K562 (cell line): ENCODE data around the gene COL20A1. TPM values are rescaled to one million over a fixed set of nuclear protein-coding genes. Genes with fewer than 3 reads are reported as not detected.

Source experiments
- ATAC-seq: fragments of 200-7000 bp; cut with Tn5 transposase; 3 replicates; pipeline ENCODE4 v1.9.1; 2020; ENCODE audit warnings: moderate library complexity
- BruUV-seq: library from RNA; stranded (reverse); fragments of 400-500 nt; replicated peaks from 2 replicates; lab custom pipeline; 2021; lab: Mats Ljungman, UMichigan
- CTCF ChIA-PET: fragments of 300-600 bp; formaldehyde crosslinking; extraction: SDS; loops from one replicate; lab custom pipeline; 2021; ENCODE audit warnings: low intra/inter-chr PET ratio; lab: Yijun Ruan, JAX
- POLR2A ChIA-PET: fragments of 300-600, 350-650 bp; sonication (Branson Sonifier 250); formaldehyde crosslinking; extraction: SDS; loops from one replicate; lab custom pipeline; 2021; ENCODE audit warnings: antibody characterized with exemption, inconsistent platforms; lab: Yijun Ruan, JAX
- DNase-seq, 4 experiments: peaks; one replicate each; pipeline versions ENCODE4 v3.0.0 to v3.0.0-alpha.2; 2011 to 2018; ENCODE audit warnings: low spot score in 3 of 4, mixed read lengths in 3 of 4; ENCODE audit errors: extremely low read depth in 1 of 4
- FAIRE-seq: peaks from 2 replicates; lab custom pipeline; 2011; peaks lifted over from hg19 to GRCh38; lab: Jason Lieb, UNC
- H2AFZ ChIP-seq: 2 replicates; pipeline ENCODE4 v1.6.0; 2011; ENCODE audit warnings: low read depth, low read length, control low read depth, inconsistent platforms
- H3K27ac ChIP-seq: fragments of 200-600 bp; 3 replicates; pipeline ENCODE4 v1.8.0; 2011; ENCODE audit warnings: low read depth, mild to moderate bottlenecking, control low read depth, inconsistent platforms, low read length, moderate library complexity, mixed read lengths; ENCODE audit errors: extremely low read depth
- H3K27me3 ChIP-seq, 2 experiments: fragments of 300-600 bp in 1 of 2; 2 replicates in 1 of 2; 3 replicates in 1 of 2; pipeline versions ENCODE4 v1.6.0 to v1.8.0; 2011; ENCODE audit warnings: inconsistent platforms in 2 of 2, low read length in 2 of 2, mild to moderate bottlenecking in 1 of 2, mixed read lengths in 1 of 2, moderate library complexity in 1 of 2; ENCODE audit not compliant: control insufficient read depth in 2 of 2, insufficient read depth in 2 of 2
- H3K36me3 ChIP-seq: fragments of 300-600 bp; 3 replicates; pipeline ENCODE4 v1.8.0; 2011; ENCODE audit warnings: mild to moderate bottlenecking, low read length, inconsistent platforms; ENCODE audit not compliant: control insufficient read depth, insufficient read depth
- H3K4me1 ChIP-seq, 2 experiments: fragments of 200-600 bp in 1 of 2; replicated peaks in 1 of 2; 2 replicates in 1 of 2; 3 replicates in 1 of 2; pipeline versions ENCODE4 v1.5.1 to v1.8.0; 2011; ENCODE audit warnings: inconsistent platforms in 2 of 2, low read length in 2 of 2, mild to moderate bottlenecking in 1 of 2, mixed read lengths in 1 of 2, moderate library complexity in 1 of 2; ENCODE audit not compliant: control insufficient read depth in 2 of 2, insufficient read depth in 2 of 2
- H3K4me2 ChIP-seq: 2 replicates; pipeline ENCODE4 v1.6.1; 2011; ENCODE audit warnings: low read length, control low read depth, inconsistent platforms, mixed read lengths; ENCODE audit not compliant: insufficient read depth
- H3K4me3 ChIP-seq: fragments of 200-600 bp; sonication (generic), shearing (Covaris generic); 2 replicates; pipeline ENCODE4 v1.5.1; 2016; ENCODE audit warnings: control low read depth, inconsistent platforms
- H3K79me2 ChIP-seq: fragments of 200-600 bp; 3 replicates; pipeline ENCODE4 v1.8.0; 2011; ENCODE audit warnings: low read length, inconsistent platforms; ENCODE audit not compliant: control insufficient read depth, insufficient read depth
- H3K9ac ChIP-seq, 2 experiments: 2 replicates each; pipeline versions ENCODE4 v1.6.0 to v1.6.1; 2011; ENCODE audit warnings: low read depth in 2 of 2, low read length in 2 of 2, control low read depth in 1 of 2, inconsistent platforms in 1 of 2, mild to moderate bottlenecking in 1 of 2, mixed read lengths in 1 of 2; ENCODE audit not compliant: insufficient read depth in 1 of 2
- H3K9me1 ChIP-seq: one replicate; pipeline ENCODE4 v1.6.0; 2011; ENCODE audit warnings: inconsistent platforms, mild to moderate bottlenecking, low read length, moderate library complexity; ENCODE audit not compliant: control insufficient read depth, insufficient read depth
- H3K9me3 ChIP-seq: replicated peaks from 2 replicates; pipeline ENCODE4 v1.5.1; 2011; ENCODE audit warnings: low read depth, low read length, inconsistent platforms; ENCODE audit not compliant: control insufficient read depth, insufficient read depth
- H4K20me1 ChIP-seq: replicated peaks from 2 replicates; pipeline ENCODE4 v1.6.1; 2011; ENCODE audit warnings: low read length, inconsistent platforms, mixed read lengths; ENCODE audit not compliant: control insufficient read depth, insufficient read depth
- CAMTA2 ChIP-seq: fragments of 250-450 bp; sonication (Bioruptor Pico); conservative IDR thresholded peaks from 2 replicates; pipeline ENCODE4 v1.5.1; 2022
- CBFA2T3 ChIP-seq: fragments of 450-650 bp; IDR thresholded peaks from 2 replicates; pipeline ENCODE4 v1.6.1; 2017
- CSDE1 ChIP-seq, 2 experiments: fragments of 450-650 bp; IDR thresholded peaks; 2 replicates each; pipeline ENCODE4 v1.6.1; 2016; ENCODE audit warnings: mild to moderate bottlenecking in 1 of 2
- FOXJ3 ChIP-seq: sonication (generic); formaldehyde crosslinking; IDR thresholded peaks from 2 replicates; pipeline ENCODE4 v1.4.0; 2020; ENCODE audit warnings: mild to moderate bottlenecking, missing genetic modification reagents
- HDAC2 ChIP-seq: fragments of 450-650 bp; IDR thresholded peaks from 2 replicates; pipeline ENCODE4 v1.6.1; 2016; ENCODE audit warnings: mild to moderate bottlenecking
- HDAC8 ChIP-seq: fragments of 450-650 bp; IDR thresholded peaks from 2 replicates; pipeline ENCODE4 v1.6.1; 2016; ENCODE audit warnings: mild to moderate bottlenecking, missing genetic modification characterization, moderate library complexity, missing compliant biosample characterization
- HMGN3 ChIP-seq: IDR thresholded peaks from 2 replicates; pipeline ENCODE4 v1.6.1; 2011; ENCODE audit warnings: borderline replicate concordance, low read depth, mild to moderate bottlenecking, mixed read lengths, low read length; ENCODE audit not compliant: insufficient read length; ENCODE audit errors: extremely low read depth
- KDM1A ChIP-seq, 2 experiments: fragments of 450-650 bp; IDR thresholded peaks; 2 replicates each; pipeline ENCODE4 v1.6.1; 2016; ENCODE audit warnings: mild to moderate bottlenecking in 2 of 2
- PCBP2 ChIP-seq: fragments of 200-400 bp; formaldehyde crosslinking; IDR thresholded peaks from 2 replicates; pipeline ENCODE4 v1.6.1; 2018; ENCODE audit warnings: low read length, low read depth, mild to moderate bottlenecking, moderate library complexity; ENCODE audit not compliant: poor library complexity, severe bottlenecking
- TEAD2 ChIP-seq: fragments of 450-650 bp; IDR thresholded peaks from 2 replicates; pipeline ENCODE4 v1.6.1; 2016; ENCODE audit warnings: missing genetic modification characterization, control low read depth, missing compliant biosample characterization
- ZEB2 ChIP-seq: fragments of 450-650 bp; IDR thresholded peaks from 2 replicates; pipeline ENCODE4 v1.6.1; 2016
- ZNF24 ChIP-seq: fragments of 450-650 bp; IDR thresholded peaks from 2 replicates; pipeline ENCODE4 v1.6.1; 2016
- WGBS: fragments of 100-300 bp; shearing (Covaris generic); methylation state at CpG from one replicate; pipeline ENCODE4 v1.1.6; 2016; ENCODE audit warnings: low coverage, mixed read lengths; ENCODE audit not compliant: insufficient coverage; ENCODE audit errors: missing lambda C conversion rate; 5-methylcytosine and 5-hydroxymethylcytosine counted together
- in situ Hi-C: fragments of 300-500 bp; cut with MboI; formaldehyde crosslinking; loops from 4 replicates; pipeline ENCODE4 v1.15.0; 2018; ENCODE audit warnings: inconsistent platforms, mixed read lengths
- intact Hi-C: fragments of 100-400 bp; cut with micrococcal nuclease; formaldehyde crosslinking; loops from 2 replicates; pipeline ENCODE4 v1.14.2; 2022
- polyA plus RNA-seq, 8 experiments: library from polyadenylated mRNA; depleted of rRNA in 4 of 8; stranded (reverse) in 5 of 8; unstranded in 3 of 8; fragments of >200 nt; fragmentation: Nextera tagmentation in 2 of 8; fragmentation: Illumina TruSeq in 1 of 8; extraction: Ambion mirVana in 2 of 8; extraction: Trizol in 1 of 8; gene quantifications; 2 replicates each; pipeline versions ENCODE4 v1.2.1 to v1.2.3, GENCODE V29; 2011 to 2014; ENCODE audit warnings: inconsistent platforms in 1 of 8, missing spikeins in 1 of 8
- total RNA-seq, 7 experiments: library from RNA; depleted of rRNA in 6 of 7; stranded (reverse); fragments of >200 nt in 6 of 7; fragmentation: Illumina TruSeq in 2 of 7; extraction: Trizol in 2 of 7; gene quantifications; 2 replicates each; pipeline versions ENCODE4 v1.2.1 to v1.2.3, GENCODE V29; 2011 to 2021; ENCODE audit warnings: low replicate concordance in 1 of 7

COL20A1 gene
- total and polyA plus RNA-seq, 9 of the 15 experiments (the other 6 are each of a cell fraction or from before 2014, with no cell fraction given) = not detected

- ChIA-PET CTCF (no interaction called here), POLR2A (interaction anchor here (1.0 kb wide), 1 partner anchor 10 kb away, joined by 4 read pairs; the partner anchor contains the start of gene ARFGAP1)
- H3K36me3 ChIP-seq = no peaks in the 10 kb centered on the region
- intact Hi-C loops = no loop called here
- in situ Hi-C loops = no loop called here
- no peaks in the 10 kb centered on the region for H3K9me3 ChIP-seq
- no TSS peak for BruUV-seq
- 0 out of 2 replicates have a peak, but pooled peaks cover 6% of the 10 kb centered on the region for H4K20me1 ChIP-seq
- no peak overlapping the region for H3K4me2 ChIP-seq
- no peak for ATAC-seq
- H3K27me3 ChIP-seq = peaks cover 27 to 65% of the 10 kb centered on the region in 2 experiments
- no peak overlapping the region for H2AFZ ChIP-seq
- no peak for FAIRE-seq
- H3K4me1 ChIP-seq = peaks cover 11 to 21% of the 10 kb centered on the region in 2 experiments
- 43% methylated on average over 6 of the region's 9 CpGs for WGBS
- TF ChIP-seq HMGN3 = no peak
- no peak for TF ChIP-seq ZEB2
- no peak for TF ChIP-seq FOXJ3 (CRISPR knock-in tag)
- TF ChIP-seq HDAC2 = no peak
- TF ChIP-seq CSDE1 (IDR thresholded peaks at IDR 0.05) = no peak
- TF ChIP-seq CAMTA2 (CRISPR knock-in tag) = no peak
- TF ChIP-seq ZNF24 = no peak
- TF ChIP-seq TEAD2 = no peak
- TF ChIP-seq HDAC8 (tag) = no peak
- TF ChIP-seq PCBP2 = no peak
- TF ChIP-seq KDM1A (IDR thresholded peaks at IDR 0.05) = no peak
- no peak for TF ChIP-seq CBFA2T3
- H3K4me3 ChIP-seq = no peak overlapping the region
- no peak overlapping the region for H3K27ac ChIP-seq
- no peaks in the 10 kb centered on the region for H3K9me1 ChIP-seq
- DNase-seq = no peak
- no peak overlapping the region; a peak in 1 of 4 replicates for H3K9ac ChIP-seq
- H3K79me2 ChIP-seq = no peaks in the 10 kb centered on the region
These were observed 30.1 kb upstream of the COL20A1 start for GRCh38 chr20:63262836-63263235.
